Measurements from ENCODE around the gene MIPOL1.

GRCh38 chr14:37428954-37429353 lies 231.2 kb downstream of the MIPOL1 start:
- TF ChIP-seq CTCF (IDR thresholded peaks at IDR 0.05; ENCODE audit: low read length): no peak
- TF ChIP-seq EZH2 (IDR thresholded peaks at IDR 0.05; ENCODE audit: borderline replicate concordance, low read length): no peak
